ENCODE results near the gene RABEPK.
A peak's percentile ranks its signal among the peaks of the same experiment; 100 is the strongest.
"Not testable (repeated sequence)": the region's sequence is repeated elsewhere in the genome, so short reads cannot be mapped to it uniquely, and the experiment has no call there.

The RABEPK gene

DNA sequence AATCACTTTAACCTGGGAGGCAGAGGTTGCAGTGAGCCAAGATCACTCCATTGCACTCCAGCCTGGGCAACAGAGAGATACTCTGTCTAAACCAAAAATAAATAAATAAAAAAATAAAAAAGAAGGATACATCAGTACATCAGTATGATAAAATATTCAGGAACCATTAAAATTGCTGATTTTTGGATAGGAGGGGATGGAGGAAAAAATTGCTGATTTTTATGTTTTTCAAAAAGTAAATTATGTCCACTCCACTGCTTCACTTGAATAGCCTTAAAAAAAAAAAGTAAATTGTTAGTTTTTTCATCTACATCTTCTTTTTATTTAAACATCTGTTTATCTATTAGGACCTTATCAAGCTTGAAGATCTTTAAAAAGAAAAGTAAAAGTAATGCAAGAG, 53.9 kb downstream of the RABEPK start:
- H3K4me3 ChIP-seq (ENCODE audit: low read length): no peak overlapping the region
- H3K27me3 ChIP-seq (ENCODE audit: control insufficient read depth, insufficient read depth, low read length): no peaks in the 10 kb centered on the region
- no peak overlapping the region for H3K27ac ChIP-seq (ENCODE audit: low read length)
- H3K9me3 ChIP-seq (ENCODE audit: control insufficient read depth, insufficient read depth, low read length): no peaks in the 10 kb centered on the region
- no peaks in the 10 kb centered on the region for H3K36me3 ChIP-seq (ENCODE audit: control insufficient read depth, insufficient read depth, low read length)
- no peaks in the 10 kb centered on the region for H3K4me1 ChIP-seq (ENCODE audit: control insufficient read depth, insufficient read depth, low read length)
- DNase-seq (ENCODE audit: low read depth, low spot score): no peak

DNA sequence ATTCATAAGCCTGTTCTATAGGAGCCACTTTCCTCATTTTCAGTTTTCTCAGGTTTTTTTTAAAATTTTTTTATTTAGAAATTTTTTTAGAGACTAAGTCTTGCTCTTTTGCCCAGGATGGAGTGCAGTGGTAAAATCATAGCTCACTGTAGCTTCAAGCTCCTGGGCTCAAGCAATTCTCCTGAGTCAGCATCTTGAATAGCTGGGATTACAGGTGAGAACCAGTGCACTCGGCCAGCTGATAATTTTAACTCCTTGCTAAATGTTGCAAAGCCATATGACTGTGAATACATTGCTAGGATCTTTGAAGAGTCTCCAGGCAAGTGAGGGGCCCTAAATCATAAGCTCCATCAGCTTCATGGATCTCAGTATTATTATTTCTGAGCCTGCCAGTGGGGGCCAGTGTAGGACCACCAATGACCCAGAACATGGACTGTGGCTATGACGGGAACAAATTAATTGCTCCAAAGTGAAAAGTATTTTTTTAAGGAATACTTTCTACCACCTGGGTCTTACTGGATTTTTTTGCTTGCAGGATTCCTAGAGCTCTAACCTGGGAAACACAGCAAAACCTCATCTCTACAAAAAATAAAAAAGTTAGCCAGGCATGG, 55.5 kb downstream of the RABEPK start:
- WGBS (ENCODE audit: insufficient coverage, insufficient read length): no CpG with 5 or more reads among the region's 2 CpGs
- DNase-seq (ENCODE audit: low read depth, low spot score): no peak

DNA sequence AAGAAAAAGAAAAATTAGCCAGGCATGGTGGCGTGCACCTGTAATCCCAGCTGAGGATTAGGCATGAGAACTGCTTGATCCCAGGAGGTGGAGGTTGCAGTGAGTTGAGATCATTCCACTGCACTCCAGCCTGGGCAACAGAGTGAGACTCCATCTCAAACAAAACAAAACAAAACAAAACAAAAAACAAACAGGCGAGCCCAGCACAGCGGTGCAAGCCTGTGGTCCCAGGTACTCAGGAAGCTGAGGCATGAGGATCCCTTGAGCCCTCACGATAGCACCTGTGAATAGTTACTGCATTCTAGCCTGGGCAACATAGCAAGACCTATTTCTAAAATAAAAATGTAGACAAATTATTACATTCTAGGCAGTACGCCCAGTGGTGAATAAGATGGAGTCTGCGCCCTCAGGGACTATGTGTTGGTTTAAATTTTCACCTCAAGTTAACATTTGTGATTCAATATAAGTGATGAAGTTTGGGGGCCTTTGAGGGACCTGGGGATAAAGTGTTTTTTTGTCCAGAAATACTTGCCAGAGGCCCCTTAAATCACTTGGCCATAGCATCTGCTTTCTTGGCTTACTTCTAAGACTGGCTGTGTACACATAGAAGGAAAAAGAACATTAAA, 57.9 kb downstream of the RABEPK start:
- no CpG with 5 or more reads among the region's 6 CpGs for WGBS (ENCODE audit: insufficient coverage, insufficient read length)
- Histone ChIP-seq H3K27me3 (ENCODE audit: control insufficient read depth, insufficient read depth, low read length) (no peaks in the 10 kb centered on the region), H3K4me1 (ENCODE audit: control insufficient read depth, insufficient read depth, low read length) (no peaks in the 10 kb centered on the region; the same call in 1 of the 2 replicates), H3K27ac (ENCODE audit: low read length) (no peak overlapping the region), H3K4me3 (ENCODE audit: low read length) (no peak overlapping the region), H3K36me3 (ENCODE audit: control insufficient read depth, insufficient read depth, low read length) (no peaks in the 10 kb centered on the region), H3K9me3 (ENCODE audit: control insufficient read depth, insufficient read depth, low read length) (no peaks in the 10 kb centered on the region)
- DNase-seq (ENCODE audit: low read depth, low spot score): no peak

More for the DNA sequence above, 55.5 kb downstream of the RABEPK start:
- H3K9me3 ChIP-seq (ENCODE audit: control insufficient read depth, insufficient read depth, low read length): no peaks in the 10 kb centered on the region
- no peaks in the 10 kb centered on the region for H3K36me3 ChIP-seq (ENCODE audit: control insufficient read depth, insufficient read depth, low read length)
- H3K27ac ChIP-seq (ENCODE audit: low read length): no peak overlapping the region
- H3K4me1 ChIP-seq (ENCODE audit: control insufficient read depth, insufficient read depth, low read length): no peaks in the 10 kb centered on the region
- no peak overlapping the region for H3K4me3 ChIP-seq (ENCODE audit: low read length)
- H3K27me3 ChIP-seq (ENCODE audit: control insufficient read depth, insufficient read depth, low read length): no peaks in the 10 kb centered on the region

DNA sequence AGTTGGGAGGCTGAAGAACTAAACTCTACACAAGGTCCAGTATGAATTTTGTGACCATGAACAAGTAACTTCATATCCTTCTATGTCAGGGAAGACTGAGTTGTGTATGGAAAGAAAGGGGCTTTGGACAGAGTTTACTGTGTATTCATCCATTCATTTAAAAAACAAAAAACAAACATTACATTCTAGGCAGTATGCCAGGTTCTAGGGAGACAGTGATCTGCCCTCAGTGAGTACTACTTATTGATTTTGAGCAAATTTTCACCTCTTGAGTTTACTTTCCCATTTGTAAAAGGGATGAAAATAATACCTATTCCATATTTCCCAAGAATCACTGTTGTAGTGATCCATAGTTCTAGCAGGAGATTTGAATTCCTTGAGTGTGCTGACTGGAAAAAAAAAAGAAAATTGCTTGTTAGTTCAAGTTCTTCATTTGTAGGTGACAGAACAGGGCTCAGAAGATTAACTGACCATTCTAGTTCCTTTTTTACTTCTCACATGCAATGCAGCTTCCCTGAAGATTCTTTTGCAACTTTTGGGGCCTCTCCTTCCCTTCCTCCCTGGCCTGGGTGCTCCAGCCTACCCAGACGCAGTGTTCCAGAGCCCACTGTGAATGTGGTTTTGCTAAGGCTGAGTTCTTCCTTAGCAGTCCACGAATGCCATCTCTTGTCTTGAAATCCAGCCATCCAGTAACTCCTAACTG, 58.6 kb downstream of the RABEPK start:
- DNase-seq (ENCODE audit: low read depth, low spot score): no peak
- no CpG with 5 or more reads among the region's 2 CpGs for WGBS (ENCODE audit: insufficient coverage, insufficient read length)

DNA sequence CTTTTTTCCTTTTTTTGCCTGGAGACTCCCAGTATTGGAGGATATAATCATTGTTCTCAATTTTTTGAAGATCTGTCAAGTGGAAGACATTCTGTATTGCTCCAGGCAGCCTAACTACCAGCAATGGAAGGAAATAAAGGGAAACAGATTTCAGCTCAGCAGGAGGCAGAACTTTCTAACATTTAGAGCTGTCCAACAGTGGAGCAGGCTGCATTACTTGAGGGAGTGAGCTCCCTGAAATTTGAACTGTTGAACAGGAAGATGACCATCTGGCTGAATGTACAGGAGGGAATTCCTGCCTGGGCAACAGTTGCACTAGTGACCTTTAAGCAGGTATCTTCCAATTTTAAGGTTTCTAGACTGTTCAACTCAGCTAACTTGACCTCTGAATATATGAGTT, 60.2 kb downstream of the RABEPK start:
- no peak for DNase-seq (ENCODE audit: low read depth, low spot score)
- Histone ChIP-seq H3K36me3 (ENCODE audit: control insufficient read depth, insufficient read depth, low read length) (0 out of 2 replicates have a peak, but pooled peaks cover 3% of the 10 kb centered on the region), H3K4me3 (ENCODE audit: low read length) (no peak overlapping the region), H3K4me1 (ENCODE audit: control insufficient read depth, insufficient read depth, low read length) (no peaks in the 10 kb centered on the region; the same call in 1 of the 2 replicates), H3K27me3 (ENCODE audit: control insufficient read depth, insufficient read depth, low read length) (no peaks in the 10 kb centered on the region), H3K9me3 (ENCODE audit: control insufficient read depth, insufficient read depth, low read length) (no peaks in the 10 kb centered on the region), H3K27ac (ENCODE audit: low read length) (no peak overlapping the region)

More for the DNA sequence above, 58.6 kb downstream of the RABEPK start:
- Histone ChIP-seq H3K27ac (ENCODE audit: low read length) (no peak overlapping the region), H3K36me3 (ENCODE audit: control insufficient read depth, insufficient read depth, low read length) (0 out of 2 replicates have a peak, but pooled peaks cover 3% of the 10 kb centered on the region), H3K4me3 (ENCODE audit: low read length) (no peak overlapping the region), H3K9me3 (ENCODE audit: control insufficient read depth, insufficient read depth, low read length) (no peaks in the 10 kb centered on the region), H3K27me3 (ENCODE audit: control insufficient read depth, insufficient read depth, low read length) (no peaks in the 10 kb centered on the region), H3K4me1 (ENCODE audit: control insufficient read depth, insufficient read depth, low read length) (no peaks in the 10 kb centered on the region; the same call in 1 of the 2 replicates)

DNA sequence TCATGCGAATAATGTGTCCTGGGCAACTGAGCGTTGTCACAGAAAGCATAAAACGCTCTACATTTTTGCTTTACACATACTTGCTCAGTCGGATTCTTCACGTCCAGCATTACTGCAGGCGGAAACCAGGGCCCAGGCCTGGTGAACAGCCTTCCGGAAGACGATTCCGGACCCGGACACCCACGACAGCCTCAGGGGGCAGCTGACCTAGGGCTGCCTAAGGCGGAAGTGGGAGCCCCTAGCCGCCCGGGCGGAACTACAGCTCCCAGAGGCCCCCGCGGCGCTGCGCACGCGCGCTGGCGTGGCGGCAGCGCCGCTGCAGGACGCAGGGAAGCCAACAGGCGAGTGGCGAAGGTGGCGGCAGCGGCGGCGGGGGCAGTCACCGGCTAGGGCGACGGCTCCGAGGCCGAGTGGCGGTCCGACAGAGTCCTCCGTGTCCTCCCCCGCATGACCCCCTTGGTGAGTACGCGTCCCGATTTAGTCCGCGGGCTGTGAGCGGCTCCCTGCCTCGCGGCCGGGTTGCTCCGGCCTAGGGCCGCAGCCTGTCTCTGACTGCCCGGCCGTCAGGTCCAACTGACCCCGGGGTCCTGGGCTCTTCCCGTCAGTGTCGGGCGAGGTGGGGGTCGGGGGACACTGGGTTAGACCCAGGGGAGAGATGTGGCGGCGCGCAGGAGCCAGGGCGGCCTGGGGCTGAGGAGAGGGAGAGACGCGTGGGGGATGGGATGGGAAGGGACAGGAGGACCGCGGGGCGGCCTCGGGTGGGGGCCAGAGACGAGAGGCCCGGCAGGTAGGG, 61.4 kb downstream of the RABEPK start, which contains the start of gene GAPVD1:
Gene GAPVD1, plus strand, starts transcription at position 326 of the 793 bp plus-strand sequence. CDS start 37,096 bp downstream, outside the sequence.
- Histone ChIP-seq H3K4me1 (ENCODE audit: control insufficient read depth, insufficient read depth, low read length) (no peaks in the 10 kb centered on the region; the same call in 1 of the 2 replicates), H3K36me3 (ENCODE audit: control insufficient read depth, insufficient read depth, low read length) (0 out of 2 replicates have a peak, but pooled peaks cover 3% of the 10 kb centered on the region), H3K4me3 (ENCODE audit: low read length) (peak within 1 kb of the TSS; percentile 96), H3K9me3 (ENCODE audit: control insufficient read depth, insufficient read depth, low read length) (no peaks in the 10 kb centered on the region), H3K27me3 (ENCODE audit: control insufficient read depth, insufficient read depth, low read length) (no peaks in the 10 kb centered on the region), H3K27ac (ENCODE audit: low read length) (no peak within 1 kb of the TSS)
- no CpG with 5 or more reads among the region's 72 CpGs for WGBS (ENCODE audit: insufficient coverage, insufficient read length)
- peak; percentile 70 for DNase-seq (ENCODE audit: low read depth, low spot score)

DNA sequence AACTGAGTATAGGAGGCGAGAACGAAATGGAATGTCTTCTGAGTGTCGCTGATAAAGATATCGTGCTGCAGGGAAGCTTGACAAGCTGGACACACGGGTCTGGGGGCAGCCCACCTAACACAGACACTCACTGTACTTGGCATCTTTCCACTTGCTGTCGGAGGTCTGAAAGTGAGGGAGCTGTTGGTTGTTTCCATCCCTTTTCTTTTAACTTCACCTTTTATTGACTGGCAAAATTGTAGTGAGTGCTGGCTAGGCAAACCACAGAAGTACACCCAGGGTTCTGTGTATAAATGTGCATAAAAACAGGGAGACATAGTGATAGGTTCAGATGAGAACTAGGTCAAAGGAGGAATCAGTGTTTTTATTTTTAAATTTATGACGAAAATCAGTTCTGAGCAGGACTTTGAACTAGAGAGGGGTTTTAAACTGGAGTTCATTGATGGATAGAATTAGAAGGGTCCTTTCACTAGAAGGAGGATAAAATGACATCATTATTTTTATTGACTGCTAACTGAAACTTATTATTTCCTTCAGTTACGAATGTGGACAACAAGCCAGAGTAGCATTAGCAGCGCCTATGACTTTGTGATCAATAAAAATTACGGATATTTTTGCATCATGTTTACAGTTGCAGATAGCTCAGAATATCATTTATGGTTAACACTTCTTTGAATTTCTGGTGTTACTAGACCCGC, 62.1 kb downstream of the RABEPK start:
- Histone ChIP-seq H3K27ac (ENCODE audit: low read length) (no peak overlapping the region), H3K9me3 (ENCODE audit: control insufficient read depth, insufficient read depth, low read length) (no peaks in the 10 kb centered on the region), H3K36me3 (ENCODE audit: control insufficient read depth, insufficient read depth, low read length) (0 out of 2 replicates have a peak, but pooled peaks cover 3% of the 10 kb centered on the region), H3K4me1 (ENCODE audit: control insufficient read depth, insufficient read depth, low read length) (no peaks in the 10 kb centered on the region; the same call in 1 of the 2 replicates), H3K27me3 (ENCODE audit: control insufficient read depth, insufficient read depth, low read length) (no peaks in the 10 kb centered on the region), H3K4me3 (ENCODE audit: low read length) (peak overlapping the region; percentile 96)
- 100% methylated on average over 1 of the region's 11 CpGs for WGBS (ENCODE audit: insufficient coverage, insufficient read length)
- DNase-seq (ENCODE audit: low read depth, low spot score): no peak

DNA sequence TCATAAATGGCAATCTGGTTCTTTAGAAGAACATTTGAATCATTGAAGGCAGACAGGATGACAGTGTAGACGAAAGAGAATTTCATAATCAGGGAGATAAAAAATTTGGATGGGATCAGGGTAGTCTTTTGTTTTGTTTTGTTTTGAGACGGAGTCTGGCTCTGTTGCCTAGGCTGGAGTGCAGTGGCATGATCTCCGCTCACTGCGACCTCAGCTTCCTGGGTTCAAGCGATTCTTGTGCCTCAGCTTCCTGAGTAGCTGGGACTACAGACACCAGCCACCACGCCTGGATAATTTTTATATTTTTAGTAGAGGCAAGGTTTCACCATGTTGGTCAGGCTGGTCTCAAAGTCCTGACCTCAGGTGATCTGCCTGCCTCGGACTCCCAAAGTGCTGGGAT, 63.7 kb downstream of the RABEPK start:
- not testable (repeated sequence) for H3K27ac ChIP-seq (ENCODE audit: low read length); H3K9me3 ChIP-seq (ENCODE audit: control insufficient read depth, insufficient read depth, low read length); DNase-seq (ENCODE audit: low read depth, low spot score); H3K36me3 ChIP-seq (ENCODE audit: control insufficient read depth, insufficient read depth, low read length); H3K4me1 ChIP-seq (ENCODE audit: control insufficient read depth, insufficient read depth, low read length); H3K27me3 ChIP-seq (ENCODE audit: control insufficient read depth, insufficient read depth, low read length); H3K4me3 ChIP-seq (ENCODE audit: low read length)
- WGBS (ENCODE audit: insufficient coverage, insufficient read length): no CpG with 5 or more reads among the region's 7 CpGs

DNA sequence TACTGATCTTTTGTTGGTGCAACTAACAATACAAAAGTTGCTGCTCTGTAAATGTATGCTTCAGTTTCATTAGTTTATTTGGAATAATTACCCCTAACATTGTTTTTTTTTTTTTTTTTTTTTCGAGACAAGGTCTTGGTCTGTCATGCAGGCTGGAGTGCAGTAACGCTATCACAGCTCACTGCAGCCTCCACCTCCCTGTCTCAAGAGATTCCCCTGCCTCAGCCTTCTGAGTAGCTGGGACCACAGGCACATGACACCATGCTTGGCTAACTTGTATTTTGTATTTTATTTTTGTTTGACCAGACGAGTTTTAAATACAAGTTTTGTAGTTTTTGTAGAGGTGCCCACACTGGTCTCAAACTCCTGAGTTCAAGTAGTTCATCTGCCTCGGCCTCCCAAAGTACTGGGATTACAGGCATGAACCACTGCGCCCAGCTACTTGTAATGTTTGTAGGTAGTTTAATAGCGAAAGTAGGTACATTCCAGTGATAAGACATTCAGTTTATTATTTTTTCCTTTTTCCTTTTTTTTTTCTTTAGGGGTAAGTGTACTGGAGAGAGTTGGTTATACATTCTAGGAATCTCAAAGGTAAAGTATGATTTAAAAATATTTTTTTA, 68.2 kb downstream of the RABEPK start:
- no peaks in the 10 kb centered on the region for H3K4me1 ChIP-seq (ENCODE audit: control insufficient read depth, insufficient read depth, low read length)
- no peak overlapping the region for H3K4me3 ChIP-seq (ENCODE audit: low read length)
- no peak for DNase-seq (ENCODE audit: low read depth, low spot score)
- H3K36me3 ChIP-seq (ENCODE audit: control insufficient read depth, insufficient read depth, low read length): 0 out of 2 replicates have a peak, but pooled peaks cover 3% of the 10 kb centered on the region
- no peaks in the 10 kb centered on the region for H3K9me3 ChIP-seq (ENCODE audit: control insufficient read depth, insufficient read depth, low read length)
- no CpG with 5 or more reads among the region's 6 CpGs for WGBS (ENCODE audit: insufficient coverage, insufficient read length)
- no peak overlapping the region for H3K27ac ChIP-seq (ENCODE audit: low read length)
- H3K27me3 ChIP-seq (ENCODE audit: control insufficient read depth, insufficient read depth, low read length): no peaks in the 10 kb centered on the region

Measured in iPS DF 6.9 (cell line).